AG04449 (cell line): ENCODE measurements around the gene GABPB1.

ENCODE experiments used
- CTCF ChIA-PET: fragments of 350-600 bp; formaldehyde crosslinking; extraction: SDS; loops from one replicate; lab custom pipeline; 2021; ENCODE audit warnings: antibody characterized with exemption; lab: Yijun Ruan, JAX
- POLR2A ChIA-PET: fragments of 400-600, 350-600 bp; formaldehyde crosslinking; extraction: SDS; loops from one replicate; lab custom pipeline; 2020; ENCODE audit warnings: antibody characterized with exemption, inconsistent platforms; lab: Yijun Ruan, JAX
- DNase-seq: peaks from one replicate; pipeline ENCODE4 v3.0.0-alpha.2; 2010; ENCODE audit warnings: low read depth, low spot score
- H3K4me3 ChIP-seq: 2 replicates; pipeline ENCODE4 v1.5.1; 2011; ENCODE audit warnings: low read depth, mild to moderate bottlenecking, control low read depth, low read length
- CTCF ChIP-seq: IDR thresholded peaks from one replicate; pipeline ENCODE4 v1.5.1; 2011; ENCODE audit warnings: mild to moderate bottlenecking, moderate library complexity, low read length, control low read depth, inconsistent platforms; ENCODE audit not compliant: insufficient read depth; ENCODE audit errors: missing control alignments

Gene GABPB1

GRCh38 chr15:50262533-50262932 lies 92.5 kb downstream of the GABPB1 start:
- no peak for TF ChIP-seq CTCF
- ChIA-PET CTCF (no interaction called here), POLR2A (no interaction called here)
- no peak for DNase-seq
- H3K4me3 ChIP-seq: no peak overlapping the region

- CTCF ChIA-PET: no interaction called here
- H3K4me3 ChIP-seq: no peak overlapping the region
- DNase-seq: no peak
- POLR2A ChIA-PET: no interaction called here
- no peak for TF ChIP-seq CTCF
Observed at GRCh38 chr15:50261981-50262380, 93.0 kb downstream of the GABPB1 start.

GRCh38 chr15:50260969-50261496 lies 94.0 kb downstream of the GABPB1 start:
- no peak for DNase-seq
- CTCF ChIA-PET: no interaction called here
- POLR2A ChIA-PET: no interaction called here
- no peak for TF ChIP-seq CTCF
- H3K4me3 ChIP-seq: no peak overlapping the region

GRCh38 chr15:50259276-50259675 lies 95.7 kb downstream of the GABPB1 start:
- CTCF ChIA-PET: interaction anchor here (0.6 to 1.0 kb wide), 2 partner anchors 9 to 51 kb away, joined by 3 read pairs; no protein-coding TSS in a partner anchor
- POLR2A ChIA-PET: no interaction called here
- no peak for TF ChIP-seq CTCF
- no peak for DNase-seq
- H3K4me3 ChIP-seq: no peak overlapping the region

GRCh38 chr15:50257924-50258323 lies 97.1 kb downstream of the GABPB1 start:
- no peak for TF ChIP-seq CTCF
- ChIA-PET POLR2A (no interaction called here), CTCF (interaction anchor here (1.3 kb wide), 1 partner anchor 38 kb away, joined by 3 read pairs; no protein-coding TSS in a partner anchor)
- no peak overlapping the region for H3K4me3 ChIP-seq
- peak; percentile 10 for DNase-seq

- CTCF ChIA-PET: interaction anchor here (0.9 to 1.3 kb wide), 3 partner anchors 10 to 112 kb away, joined by 3 to 4 read pairs (median 3); no protein-coding TSS in a partner anchor
- POLR2A ChIA-PET: no interaction called here
- no peak for DNase-seq
- no peak overlapping the region for H3K4me3 ChIP-seq
- TF ChIP-seq CTCF: no peak
Observed at GRCh38 chr15:50257332-50257731, 97.7 kb downstream of the GABPB1 start.
